Keratinocyte (primary cell): ENCODE data around the gene BTF3. TPM values are rescaled to one million over a fixed set of nuclear protein-coding genes. Genes with fewer than 3 reads are reported as not detected.
"Not testable (repeated sequence)": the region's sequence is repeated elsewhere in the genome, so short reads cannot be mapped to it uniquely, and the experiment has no call there.

Source experiments
- DNase-seq: peaks from one replicate; pipeline ENCODE4 v3.0.0-alpha.2; 2011; ENCODE audit warnings: low read depth, missing footprints, low spot score
- FAIRE-seq: peaks from 2 replicates; lab custom pipeline; 2011; peaks lifted over from hg19 to GRCh38; lab: Jason Lieb, UNC
- H2AFZ ChIP-seq: 2 replicates; pipeline ENCODE4 v1.6.0; 2012; ENCODE audit warnings: low read length, control low read depth, inconsistent platforms; ENCODE audit not compliant: control insufficient read depth
- H3K27ac ChIP-seq: 2 replicates; pipeline ENCODE4 v1.5.1; 2011; ENCODE audit warnings: low read length; ENCODE audit not compliant: control insufficient read depth, insufficient read depth
- H3K27me3 ChIP-seq: 3 replicates; pipeline ENCODE4 v1.6.0; 2011; ENCODE audit warnings: low read length; ENCODE audit not compliant: control insufficient read depth, insufficient read depth; ENCODE audit errors: extremely low read depth
- H3K36me3 ChIP-seq, 2 experiments: 2 replicates in 1 of 2; 3 replicates in 1 of 2; pipeline ENCODE4 v1.5.1; 2011; ENCODE audit warnings: low read length in 2 of 2, mild to moderate bottlenecking in 1 of 2; ENCODE audit not compliant: control insufficient read depth in 2 of 2, insufficient read depth in 2 of 2; ENCODE audit errors: extremely low read depth in 1 of 2
- H3K4me1 ChIP-seq: 3 replicates; pipeline ENCODE4 v1.5.1; 2011; ENCODE audit warnings: low read length; ENCODE audit not compliant: control insufficient read depth, insufficient read depth; ENCODE audit errors: extremely low read depth
- H3K4me2 ChIP-seq: 3 replicates; pipeline ENCODE4 v1.6.0; 2011; ENCODE audit warnings: low read depth, low read length; ENCODE audit not compliant: control insufficient read depth, insufficient read depth; ENCODE audit errors: extremely low read depth
- H3K4me3 ChIP-seq, 3 experiments: fragments of 200-600 bp in 1 of 3; sonication (generic) in 1 of 3; 2 replicates in 2 of 3; 3 replicates in 1 of 3; pipeline ENCODE4 v1.5.1; 2011 to 2016; ENCODE audit warnings: low read length in 3 of 3, mild to moderate bottlenecking in 3 of 3, control low read depth in 2 of 3, inconsistent platforms in 1 of 3, low read depth in 1 of 3, mixed read lengths in 1 of 3, mixed run types in 1 of 3, moderate library complexity in 1 of 3; ENCODE audit not compliant: control insufficient read depth in 2 of 3, insufficient read depth in 2 of 3; ENCODE audit errors: extremely low read depth in 1 of 3
- H3K79me2 ChIP-seq: 2 replicates; pipeline ENCODE4 v1.6.0; 2012; ENCODE audit warnings: low read length; ENCODE audit not compliant: control insufficient read depth, insufficient read depth
- H3K9ac ChIP-seq: 3 replicates; pipeline ENCODE4 v1.6.0; 2011; ENCODE audit warnings: low read length; ENCODE audit not compliant: control insufficient read depth, insufficient read depth; ENCODE audit errors: extremely low read depth
- H3K9me1 ChIP-seq: 3 replicates; pipeline ENCODE4 v1.6.0; 2011; ENCODE audit warnings: low read length; ENCODE audit not compliant: control insufficient read depth, insufficient read depth; ENCODE audit errors: extremely low read depth
- H3K9me3 ChIP-seq: 2 replicates; pipeline ENCODE4 v1.5.1; 2012; ENCODE audit warnings: low read depth, low read length; ENCODE audit not compliant: control insufficient read depth
- H4K20me1 ChIP-seq: 3 replicates; pipeline ENCODE4 v1.6.0; 2011; ENCODE audit warnings: low read length; ENCODE audit not compliant: control insufficient read depth, insufficient read depth; ENCODE audit errors: extremely low read depth
- EZH2 ChIP-seq: IDR thresholded peaks from one replicate; pipeline ENCODE4 v1.6.1; 2012; ENCODE audit warnings: inconsistent platforms, mild to moderate bottlenecking, low read length, moderate library complexity
- dilution Hi-C: fragments of 300-500 bp; cut with MboI; formaldehyde crosslinking; loops from one replicate; pipeline ENCODE4 v1.7.0; 2020; ENCODE audit warnings: low sequenced_read_pairs; ENCODE audit not compliant: extremely low pct_ligation_motif_present
- polyA plus RNA-seq, 5 experiments: library from polyadenylated mRNA; depleted of rRNA in 3 of 5; stranded (reverse) in 3 of 5; stranded (forward) in 1 of 5; unstranded in 1 of 5; fragments of >200 nt; gene quantifications; 1 replicate in 1 of 5; 2 replicates in 3 of 5; 3 replicates in 1 of 5; pipeline versions ENCODE4 v1.2.1 to v1.2.3, GENCODE V29; 2011 to 2012; ENCODE audit warnings: missing spikeins in 2 of 5, low read depth in 1 of 5, low replicate concordance in 1 of 5
- TF ChIP-seq, protein P1 (sequence below), 3 experiments: IDR thresholded peaks in 1 of 3; conservative IDR thresholded peaks in 1 of 3; optimal IDR thresholded peaks in 1 of 3; 2 replicates in 2 of 3; 3 replicates in 1 of 3; pipeline versions ENCODE3 to v1.5.1; 2011; ENCODE audit warnings: low read length in 3 of 3, mild to moderate bottlenecking in 3 of 3, moderate library complexity in 2 of 3, control low read depth in 1 of 3, inconsistent platforms in 1 of 3; ENCODE audit not compliant: insufficient read depth in 2 of 3; ENCODE audit errors: extremely low read depth in 1 of 3

The BTF3 gene
- polyA plus RNA-seq, 1 donor (not counting 4 experiments of a cell fraction or from before 2014, with no cell fraction given), result 857 TPM

DNA sequence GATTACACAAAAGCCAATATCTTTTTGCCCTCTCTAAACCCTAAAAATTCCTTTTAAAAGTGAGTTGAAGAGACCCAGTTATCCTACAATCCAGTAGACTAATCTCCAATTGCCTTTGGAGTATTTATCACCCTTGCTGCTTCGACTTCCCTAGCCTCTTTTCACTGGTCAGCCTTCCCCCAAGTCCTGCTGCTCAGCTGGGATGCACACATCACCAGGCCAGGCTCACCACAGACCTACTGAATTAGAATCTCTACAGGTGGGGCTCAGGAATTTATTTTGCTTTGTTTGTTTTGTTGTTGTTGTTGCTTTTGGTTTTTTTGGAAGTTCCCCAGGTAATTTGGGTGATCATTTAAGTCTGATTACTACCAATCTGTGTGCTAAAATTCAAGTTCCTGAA is 38.1 kb upstream of the BTF3 start:
- H3K9ac ChIP-seq, result no peak overlapping the region
- dilution Hi-C loops, result no loop called here
- FAIRE-seq (no peak), DNase-seq (no peak)
- no peak overlapping the region for H2AFZ ChIP-seq
- H3K9me3 ChIP-seq, result no peaks in the 10 kb centered on the region
- H3K4me1 ChIP-seq, result no peaks in the 10 kb centered on the region
- no peak overlapping the region for H3K4me3 ChIP-seq
- no peak for TF ChIP-seq EZH2
- TF ChIP-seq, protein P1, sequence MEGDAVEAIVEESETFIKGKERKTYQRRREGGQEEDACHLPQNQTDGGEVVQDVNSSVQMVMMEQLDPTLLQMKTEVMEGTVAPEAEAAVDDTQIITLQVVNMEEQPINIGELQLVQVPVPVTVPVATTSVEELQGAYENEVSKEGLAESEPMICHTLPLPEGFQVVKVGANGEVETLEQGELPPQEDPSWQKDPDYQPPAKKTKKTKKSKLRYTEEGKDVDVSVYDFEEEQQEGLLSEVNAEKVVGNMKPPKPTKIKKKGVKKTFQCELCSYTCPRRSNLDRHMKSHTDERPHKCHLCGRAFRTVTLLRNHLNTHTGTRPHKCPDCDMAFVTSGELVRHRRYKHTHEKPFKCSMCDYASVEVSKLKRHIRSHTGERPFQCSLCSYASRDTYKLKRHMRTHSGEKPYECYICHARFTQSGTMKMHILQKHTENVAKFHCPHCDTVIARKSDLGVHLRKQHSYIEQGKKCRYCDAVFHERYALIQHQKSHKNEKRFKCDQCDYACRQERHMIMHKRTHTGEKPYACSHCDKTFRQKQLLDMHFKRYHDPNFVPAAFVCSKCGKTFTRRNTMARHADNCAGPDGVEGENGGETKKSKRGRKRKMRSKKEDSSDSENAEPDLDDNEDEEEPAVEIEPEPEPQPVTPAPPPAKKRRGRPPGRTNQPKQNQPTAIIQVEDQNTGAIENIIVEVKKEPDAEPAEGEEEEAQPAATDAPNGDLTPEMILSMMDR (optimal IDR thresholded peaks at IDR 0.05 in 1 of 3, IDR thresholded peaks at IDR 0.05 in 1 of 3, conservative IDR thresholded peaks at IDR 0.05 in 1 of 3; ENCODE audit: extremely low read depth in 1 of 3, insufficient read depth in 2 of 3, low read length in 3 of 3), result no peak
- H3K9me1 ChIP-seq, result no peaks in the 10 kb centered on the region
- no peaks in the 10 kb centered on the region for H3K27me3 ChIP-seq
- no peak overlapping the region for H3K27ac ChIP-seq
- no peaks in the 10 kb centered on the region for H4K20me1 ChIP-seq
- no peak overlapping the region for H3K4me2 ChIP-seq
- H3K36me3 ChIP-seq, result no peaks in the 10 kb centered on the region
- H3K79me2 ChIP-seq, result no peaks in the 10 kb centered on the region

DNA sequence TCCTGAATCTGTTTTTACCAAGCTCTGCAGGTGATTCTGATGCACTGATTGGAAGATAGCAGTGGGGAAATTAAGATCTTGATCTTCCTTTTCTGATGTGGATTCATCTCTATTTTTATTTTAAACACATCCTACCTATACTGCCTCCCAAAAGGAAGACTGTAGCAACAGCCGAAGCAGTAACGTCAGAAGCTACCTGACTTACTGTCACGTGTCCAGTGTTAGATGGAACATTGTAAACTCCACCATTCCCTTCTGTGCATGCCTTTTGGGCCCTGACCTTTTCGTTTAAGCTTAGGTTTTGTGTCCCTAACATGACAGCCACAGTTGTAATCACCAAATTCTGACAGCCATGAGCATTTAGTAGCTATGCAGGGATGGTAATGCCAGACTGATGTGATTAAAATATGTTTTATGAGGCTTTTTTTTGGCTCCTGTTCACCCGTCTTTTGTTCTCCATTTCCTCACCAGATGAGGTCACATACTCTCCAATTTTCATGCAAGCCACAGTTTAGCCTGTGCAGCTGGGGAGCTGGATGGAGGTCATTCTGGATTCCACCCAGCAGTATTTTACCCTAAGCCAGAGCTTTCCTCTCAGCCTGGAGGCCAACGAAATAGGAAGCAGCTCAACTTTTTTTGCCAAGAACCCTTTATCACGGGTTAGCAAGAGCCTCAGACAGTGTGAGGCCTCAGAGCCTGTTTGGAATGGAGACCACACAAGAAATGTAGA is 34.1 kb upstream of the BTF3 start:
- Histone ChIP-seq H3K4me3 (no peak overlapping the region), H3K4me2 (no peak overlapping the region), H3K79me2 (no peaks in the 10 kb centered on the region), H2AFZ (no peak overlapping the region), H3K9me1 (no peaks in the 10 kb centered on the region), H3K9ac (no peak overlapping the region), H3K27ac (no peak overlapping the region), H3K4me1 (no peaks in the 10 kb centered on the region), H3K9me3 (no peaks in the 10 kb centered on the region), H4K20me1 (no peaks in the 10 kb centered on the region), H3K36me3 (no peaks in the 10 kb centered on the region), H3K27me3 (no peaks in the 10 kb centered on the region)
- FAIRE-seq (no peak), DNase-seq (no peak)
- dilution Hi-C loops, result no loop called here
- TF ChIP-seq EZH2, result no peak
- TF ChIP-seq, protein P1 (optimal IDR thresholded peaks at IDR 0.05 in 1 of 3, IDR thresholded peaks at IDR 0.05 in 1 of 3, conservative IDR thresholded peaks at IDR 0.05 in 1 of 3; ENCODE audit: extremely low read depth in 1 of 3, insufficient read depth in 2 of 3, low read length in 3 of 3), result no peak

DNA sequence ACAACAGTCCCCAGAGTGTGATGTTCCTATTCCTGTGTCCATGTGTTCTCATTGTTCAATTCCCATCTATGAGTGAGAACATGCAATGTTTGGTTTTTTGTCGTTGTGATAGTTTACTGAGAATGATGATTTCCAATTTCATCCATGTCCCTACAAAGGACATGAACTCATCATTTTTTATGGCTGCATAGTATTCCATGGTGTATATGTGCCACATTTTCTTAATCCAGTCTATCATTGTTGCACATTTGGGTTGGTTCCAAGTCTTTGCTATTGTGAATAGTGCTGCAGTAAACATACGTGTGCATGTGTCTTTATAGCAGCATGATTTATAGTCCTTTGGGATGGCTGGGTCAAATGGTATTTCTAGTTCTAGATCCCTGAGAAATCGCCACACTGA is 29.6 kb upstream of the BTF3 start:
- H3K36me3 ChIP-seq, dilution Hi-C loops, H3K4me3 ChIP-seq, H3K9ac ChIP-seq, H2AFZ ChIP-seq, H4K20me1 ChIP-seq, H3K27ac ChIP-seq, H3K9me1 ChIP-seq, H3K9me3 ChIP-seq, H3K4me2 ChIP-seq, H3K27me3 ChIP-seq, H3K79me2 ChIP-seq, H3K4me1 ChIP-seq, FAIRE-seq, DNase-seq: not testable (repeated sequence)
